ENCODE measurements around the gene NR2E1. TPM values are rescaled to one million over a fixed set of nuclear protein-coding genes. Genes with fewer than 3 reads are reported as not detected.

The NR2E1 gene
- total and polyA plus RNA-seq, 7 donors, result not detected

DNA sequence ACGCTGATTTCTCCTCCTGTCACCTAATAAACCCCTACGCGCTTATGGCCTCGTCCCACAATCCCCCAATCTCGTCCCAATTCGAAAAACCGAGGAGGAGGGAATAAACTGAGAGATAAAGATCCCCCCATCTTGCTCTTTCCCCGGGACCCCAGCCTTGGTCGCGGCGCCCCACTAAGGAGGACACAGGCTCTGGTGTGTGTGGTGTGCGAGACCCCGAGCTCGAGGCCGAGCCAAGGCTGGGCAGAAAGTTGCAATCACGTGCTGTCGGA, 1.3 kb upstream of the NR2E1 start:
- TF ChIP-seq POLR2A (IDR thresholded peaks at IDR 0.05) (no peak), CTCF (IDR thresholded peaks at IDR 0.05) (no peak), POLR2AphosphoS5 (IDR thresholded peaks at IDR 0.05) (no peak)
- Histone ChIP-seq H3K36me3 (no peaks in the 10 kb centered on the region), H3K27me3 (peaks cover 85 to 100% (median 94%) of the 10 kb centered on the region in 3 donors), H3K4me3 (no peak overlapping the region), H3K4me1 (peaks cover 0 to 56% (median 51%) of the 10 kb centered on the region in 4 donors), H3K9me3 (no peaks in the 10 kb centered on the region), H3K27ac (no peak overlapping the region)
- intact Hi-C loops (cut with DNase I), result no loop called here
- 4 to 6% methylated on average over 17 of the region's 17 CpGs for WGBS, 2 donors
- no peak for DNase-seq

- intact Hi-C loops (cut with DNase I), result no loop called here
- H3K27ac ChIP-seq, result no peak overlapping the region
- no peak for DNase-seq
- H3K36me3 ChIP-seq, result no peaks in the 10 kb centered on the region
- H3K9me3 ChIP-seq, result no peaks in the 10 kb centered on the region
- WGBS, 2 donors, result 7 to 12% methylated on average over 69 of the region's 69 CpGs
- peaks cover 91 to 100% (median 94%) of the 10 kb centered on the region in 3 donors for H3K27me3 ChIP-seq
- peaks cover 0 to 61% (median 54%) of the 10 kb centered on the region in 4 donors for H3K4me1 ChIP-seq
- TF ChIP-seq EP300 (IDR thresholded peaks at IDR 0.05), result no peak
- TF ChIP-seq CTCF (IDR thresholded peaks at IDR 0.05), result no peak
- no peak for TF ChIP-seq POLR2A (IDR thresholded peaks at IDR 0.05)
- TF ChIP-seq POLR2AphosphoS5 (IDR thresholded peaks at IDR 0.05), result no peak
- H3K4me3 ChIP-seq, result peak overlapping the region in 1 of 4 donors; percentile 16
These were observed 761 bp upstream of the NR2E1 start for GRCh38 chr6:108164815-108165706.

- Histone ChIP-seq H3K4me1 (peaks cover 0 to 61% (median 54%) of the 10 kb centered on the region in 4 donors), H3K27me3 (peaks cover 86 to 100% (median 99%) of the 10 kb centered on the region in 3 donors), H3K4me3 (no peak overlapping the region), H3K9me3 (no peaks in the 10 kb centered on the region), H3K36me3 (no peaks in the 10 kb centered on the region), H3K27ac (no peak overlapping the region)
- WGBS, 2 donors, result 6 to 8% methylated on average over 58 of the region's 58 CpGs
- intact Hi-C loops (cut with DNase I), result no loop called here
- no peak for DNase-seq
- no peak for TF ChIP-seq POLR2A (IDR thresholded peaks at IDR 0.05)
- TF ChIP-seq CTCF (IDR thresholded peaks at IDR 0.05), result no peak
- no peak for TF ChIP-seq POLR2AphosphoS5 (IDR thresholded peaks at IDR 0.05)
- no peak for TF ChIP-seq EP300 (IDR thresholded peaks at IDR 0.05)
These were observed 1.0 kb downstream of the NR2E1 start for GRCh38 chr6:108166664-108167448.

DNA sequence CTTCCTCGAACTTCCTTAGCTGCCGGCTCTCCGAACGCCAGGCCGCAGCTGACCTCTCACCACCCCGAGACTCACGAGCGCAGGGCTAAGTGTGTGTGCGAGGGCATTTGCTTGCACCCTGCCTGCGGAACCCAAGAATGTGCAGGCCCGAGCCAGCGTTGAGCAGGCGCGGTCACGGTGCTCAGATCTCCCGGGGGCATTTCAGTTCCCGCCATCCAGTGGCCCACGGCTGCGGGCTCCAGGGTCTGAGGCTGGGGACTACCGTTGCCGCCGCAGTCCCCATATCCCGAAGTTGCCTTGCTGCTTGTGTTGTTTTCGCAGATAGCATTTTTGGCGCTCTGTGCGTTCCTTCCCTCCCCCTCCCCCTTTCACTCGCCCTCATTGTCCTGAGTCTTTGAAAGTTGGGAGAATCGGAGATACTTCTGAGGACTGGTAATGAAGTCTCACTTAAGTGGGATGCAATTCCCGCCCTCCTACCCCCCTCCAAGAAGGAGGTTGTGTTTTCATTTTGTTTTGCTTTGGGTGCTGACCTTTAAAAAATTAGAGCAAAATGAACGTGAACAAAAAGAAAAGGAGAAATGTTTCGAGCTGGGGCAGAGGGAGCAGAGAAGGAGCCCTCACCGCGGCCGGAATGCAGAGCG, 1.7 kb downstream of the NR2E1 start:
- H3K27me3 ChIP-seq, result peaks cover 82 to 100% (median 98%) of the 10 kb centered on the region in 3 donors
- 10 to 12% methylated on average over 35 of the region's 35 CpGs for WGBS, 2 donors
- peaks cover 0 to 61% (median 54%) of the 10 kb centered on the region in 4 donors for H3K4me1 ChIP-seq
- intact Hi-C loops (cut with DNase I), result no loop called here
- no peaks in the 10 kb centered on the region for H3K9me3 ChIP-seq
- H3K36me3 ChIP-seq, result no peaks in the 10 kb centered on the region
- H3K27ac ChIP-seq, result no peak overlapping the region
- TF ChIP-seq POLR2AphosphoS5 (IDR thresholded peaks at IDR 0.05) (no peak), POLR2A (IDR thresholded peaks at IDR 0.05) (no peak), EP300 (IDR thresholded peaks at IDR 0.05) (no peak), CTCF (IDR thresholded peaks at IDR 0.05) (no peak)
- H3K4me3 ChIP-seq, result peak overlapping the region in 1 of 4 donors; percentile 32
- DNase-seq, result no peak
